Osteocyte (in vitro differentiated cells): ENCODE measurements around the gene R3HDM2. TPM values are rescaled to one million over a fixed set of nuclear protein-coding genes. Genes with fewer than 3 reads are reported as not detected.
"Not testable (repeated sequence)": the region's sequence is repeated elsewhere in the genome, so short reads cannot be mapped to it uniquely, and the experiment has no call there.

Experiments used
- DNase-seq: peaks from one replicate; pipeline ENCODE4 v3.0.0; 2021; ENCODE audit warnings: mixed read lengths; ENCODE audit not compliant: unreplicated experiment; ENCODE audit errors: extremely low spot score
- H3K27ac Mint-ChIP-seq: one replicate; pipeline ENCODE4 v1.8.0; 2021; ENCODE audit warnings: mild to moderate bottlenecking, mixed read lengths; ENCODE audit not compliant: unreplicated experiment
- H3K27me3 Mint-ChIP-seq: one replicate; pipeline ENCODE4 v1.8.0; 2021; ENCODE audit warnings: mixed read lengths; ENCODE audit not compliant: unreplicated experiment
- H3K36me3 Mint-ChIP-seq: one replicate; pipeline ENCODE4 v1.8.0; 2021; ENCODE audit warnings: mixed read lengths; ENCODE audit not compliant: unreplicated experiment
- H3K4me1 Mint-ChIP-seq: one replicate; pipeline ENCODE4 v1.8.0; 2021; ENCODE audit warnings: mixed read lengths; ENCODE audit not compliant: unreplicated experiment
- H3K4me3 Mint-ChIP-seq: one replicate; pipeline ENCODE4 v1.8.0; 2021; ENCODE audit warnings: mild to moderate bottlenecking, moderate library complexity, mixed read lengths; ENCODE audit not compliant: unreplicated experiment
- H3K9me3 Mint-ChIP-seq: one replicate; pipeline ENCODE4 v1.8.0; 2021; ENCODE audit warnings: mixed read lengths; ENCODE audit not compliant: unreplicated experiment
- total RNA-seq: library from RNA; stranded (reverse); gene quantifications from 2 replicates; pipeline ENCODE4 v1.2.1, GENCODE V29; 2021
- TF ChIP-seq, protein P1 (sequence below): fragments of 200-600 bp; sonication (generic); IDR thresholded peaks from 2 replicates; pipeline ENCODE4 v1.5.0; 2021; ENCODE audit warnings: antibody characterized with exemption, mild to moderate bottlenecking, moderate library complexity

The R3HDM2 gene
- total RNA-seq, 1 donor from 2014 or later, result 65.0 TPM

DNA sequence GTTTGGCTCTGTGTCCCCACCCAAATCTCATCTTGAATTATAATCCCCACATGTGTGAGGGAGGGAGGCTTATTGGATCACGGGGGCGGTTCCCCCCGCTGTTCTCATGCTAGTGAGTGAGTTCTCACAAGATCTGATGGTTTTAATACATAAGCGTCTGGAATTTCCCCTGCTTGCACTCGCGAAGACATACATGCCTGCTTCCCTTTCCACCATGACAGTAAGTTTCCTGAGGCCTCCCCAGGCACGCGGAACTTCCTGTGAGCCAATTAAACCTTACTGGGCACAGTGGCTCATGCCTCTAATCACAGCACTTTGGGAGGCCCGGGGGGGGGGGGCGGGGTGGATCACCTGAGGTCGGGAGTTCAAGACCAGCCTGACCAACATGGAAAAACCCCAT lies 60.8 kb downstream of the R3HDM2 start:
- TF ChIP-seq, protein P1, sequence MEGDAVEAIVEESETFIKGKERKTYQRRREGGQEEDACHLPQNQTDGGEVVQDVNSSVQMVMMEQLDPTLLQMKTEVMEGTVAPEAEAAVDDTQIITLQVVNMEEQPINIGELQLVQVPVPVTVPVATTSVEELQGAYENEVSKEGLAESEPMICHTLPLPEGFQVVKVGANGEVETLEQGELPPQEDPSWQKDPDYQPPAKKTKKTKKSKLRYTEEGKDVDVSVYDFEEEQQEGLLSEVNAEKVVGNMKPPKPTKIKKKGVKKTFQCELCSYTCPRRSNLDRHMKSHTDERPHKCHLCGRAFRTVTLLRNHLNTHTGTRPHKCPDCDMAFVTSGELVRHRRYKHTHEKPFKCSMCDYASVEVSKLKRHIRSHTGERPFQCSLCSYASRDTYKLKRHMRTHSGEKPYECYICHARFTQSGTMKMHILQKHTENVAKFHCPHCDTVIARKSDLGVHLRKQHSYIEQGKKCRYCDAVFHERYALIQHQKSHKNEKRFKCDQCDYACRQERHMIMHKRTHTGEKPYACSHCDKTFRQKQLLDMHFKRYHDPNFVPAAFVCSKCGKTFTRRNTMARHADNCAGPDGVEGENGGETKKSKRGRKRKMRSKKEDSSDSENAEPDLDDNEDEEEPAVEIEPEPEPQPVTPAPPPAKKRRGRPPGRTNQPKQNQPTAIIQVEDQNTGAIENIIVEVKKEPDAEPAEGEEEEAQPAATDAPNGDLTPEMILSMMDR, result no peak
- no peak for DNase-seq
- Mint-ChIP-seq H3K4me3 (no peak overlapping the region), H3K27me3 (no peaks in the 10 kb centered on the region), H3K36me3 (peaks cover 14% of the 10 kb centered on the region), H3K27ac (no peak overlapping the region), H3K9me3 (peaks cover 11% of the 10 kb centered on the region), H3K4me1 (peaks cover 8% of the 10 kb centered on the region)

DNA sequence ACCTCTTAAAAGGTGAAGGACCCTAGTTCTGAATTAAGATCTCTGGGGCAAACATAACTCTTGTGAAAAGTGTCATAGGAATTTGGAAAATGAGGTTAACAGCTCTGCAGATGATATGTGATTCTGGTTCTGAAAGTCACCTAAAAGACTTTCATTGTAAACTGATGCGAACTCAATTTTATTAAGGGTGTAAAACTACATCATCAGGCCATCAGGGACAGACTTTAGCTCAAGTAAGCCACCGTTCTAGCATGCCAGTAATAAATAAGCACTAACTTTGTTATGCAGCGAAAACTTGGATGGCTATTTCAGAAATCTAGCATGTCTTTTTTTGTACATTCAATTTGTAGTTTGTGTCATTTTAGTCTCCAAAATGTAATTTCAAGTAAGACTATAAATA lies 61.6 kb downstream of the R3HDM2 start:
- H3K27ac Mint-ChIP-seq, result no peak overlapping the region
- H3K27me3 Mint-ChIP-seq, result no peaks in the 10 kb centered on the region
- peaks cover 8% of the 10 kb centered on the region for H3K4me1 Mint-ChIP-seq
- DNase-seq, result no peak
- peaks cover 14% of the 10 kb centered on the region for H3K36me3 Mint-ChIP-seq
- peaks cover 11% of the 10 kb centered on the region for H3K9me3 Mint-ChIP-seq
- no peak overlapping the region for H3K4me3 Mint-ChIP-seq
- TF ChIP-seq, protein P1, result no peak

DNA sequence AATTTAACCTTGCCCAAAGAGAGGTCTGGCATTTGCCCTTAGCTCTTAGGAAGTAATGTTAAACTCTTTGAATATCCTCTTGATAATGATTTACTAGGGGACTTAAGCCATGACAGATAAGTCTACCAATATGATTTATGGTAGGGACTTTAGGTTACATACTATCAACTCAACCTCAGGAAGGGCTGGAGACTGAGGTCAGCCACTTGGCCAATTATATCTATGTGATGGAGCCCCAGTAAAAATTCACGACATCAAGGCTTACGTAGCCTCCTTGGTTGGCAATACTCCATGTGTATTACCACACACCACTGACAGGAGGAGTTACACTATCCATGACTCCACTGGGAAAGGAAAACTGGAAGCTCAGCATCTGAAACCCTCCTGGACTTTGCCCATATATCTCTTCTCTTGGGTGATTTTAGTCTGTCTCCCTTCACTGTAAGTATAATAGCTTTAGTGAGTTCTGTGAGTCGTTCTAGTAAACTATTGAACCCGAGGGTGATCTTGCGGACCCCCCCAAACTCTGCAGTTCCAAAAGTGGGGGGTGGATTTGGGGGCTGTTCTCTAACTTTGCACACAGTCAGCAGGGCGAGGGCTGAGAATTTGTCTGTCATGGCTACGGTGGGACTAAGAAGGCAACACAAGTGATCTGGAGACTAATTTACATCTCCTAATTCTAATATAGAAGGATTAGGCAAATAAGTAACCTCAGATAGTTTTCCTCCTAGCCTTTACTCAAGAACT lies 62.3 kb downstream of the R3HDM2 start:
- Mint-ChIP-seq H3K4me1 (peaks cover 8% of the 10 kb centered on the region), H3K9me3 (peaks cover 11% of the 10 kb centered on the region), H3K36me3 (peaks cover 14% of the 10 kb centered on the region), H3K4me3 (no peak overlapping the region), H3K27ac (no peak overlapping the region), H3K27me3 (no peaks in the 10 kb centered on the region)
- no peak for DNase-seq
- TF ChIP-seq, protein P1, result no peak

DNA sequence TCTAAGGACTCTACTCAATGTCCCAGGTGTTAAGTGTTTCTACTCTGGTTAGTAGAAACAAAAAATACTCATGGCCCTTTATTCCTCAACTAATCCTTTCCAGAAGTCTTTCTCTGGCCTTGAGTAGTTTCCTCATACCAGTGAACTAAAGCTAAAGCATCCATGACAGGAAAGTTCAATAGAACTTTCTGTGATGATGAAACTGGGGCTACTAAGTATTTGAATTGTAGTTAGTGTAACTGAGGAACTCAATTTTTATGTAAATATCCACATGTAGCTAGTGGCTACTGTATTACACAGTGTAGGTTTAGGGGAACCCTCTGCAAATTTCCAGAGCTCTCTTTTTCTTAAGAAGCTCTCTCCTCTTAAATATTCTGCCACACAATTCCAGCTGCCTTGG lies 63.7 kb downstream of the R3HDM2 start:
- H3K27ac Mint-ChIP-seq, result no peak overlapping the region
- H3K9me3 Mint-ChIP-seq, result peaks cover 11% of the 10 kb centered on the region
- H3K4me3 Mint-ChIP-seq, result no peak overlapping the region

DNA sequence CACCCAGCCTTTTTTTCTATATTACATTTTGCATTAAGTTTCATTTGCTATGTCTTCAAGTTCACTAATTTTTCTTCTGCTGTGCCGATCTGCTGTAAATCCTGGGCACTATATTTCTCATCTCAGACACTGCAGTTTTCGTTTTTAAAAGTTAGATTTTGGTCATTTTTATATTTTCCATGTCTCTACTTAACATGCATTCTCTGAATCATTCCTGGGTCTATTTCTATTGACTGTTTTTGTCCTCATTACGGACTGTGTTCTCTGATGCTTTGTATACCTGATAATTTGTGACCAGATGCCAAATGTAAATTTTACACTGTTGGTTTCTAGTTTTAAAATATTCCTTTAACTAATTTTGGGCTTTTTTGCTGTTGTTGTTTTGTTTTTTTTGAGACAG lies 64.5 kb downstream of the R3HDM2 start:
- Mint-ChIP-seq H3K36me3 (peaks cover 14% of the 10 kb centered on the region), H3K9me3 (peaks cover 11% of the 10 kb centered on the region), H3K4me3 (no peak overlapping the region), H3K27me3 (no peaks in the 10 kb centered on the region), H3K4me1 (peaks cover 2% of the 10 kb centered on the region), H3K27ac (no peak overlapping the region)
- no peak for DNase-seq
- TF ChIP-seq, protein P1, result no peak

More for the DNA sequence above, 63.7 kb downstream of the R3HDM2 start:
- no peak for DNase-seq
- no peaks in the 10 kb centered on the region for H3K27me3 Mint-ChIP-seq
- peaks cover 3% of the 10 kb centered on the region for H3K4me1 Mint-ChIP-seq
- TF ChIP-seq, protein P1, result no peak
- peaks cover 11% of the 10 kb centered on the region for H3K36me3 Mint-ChIP-seq

DNA sequence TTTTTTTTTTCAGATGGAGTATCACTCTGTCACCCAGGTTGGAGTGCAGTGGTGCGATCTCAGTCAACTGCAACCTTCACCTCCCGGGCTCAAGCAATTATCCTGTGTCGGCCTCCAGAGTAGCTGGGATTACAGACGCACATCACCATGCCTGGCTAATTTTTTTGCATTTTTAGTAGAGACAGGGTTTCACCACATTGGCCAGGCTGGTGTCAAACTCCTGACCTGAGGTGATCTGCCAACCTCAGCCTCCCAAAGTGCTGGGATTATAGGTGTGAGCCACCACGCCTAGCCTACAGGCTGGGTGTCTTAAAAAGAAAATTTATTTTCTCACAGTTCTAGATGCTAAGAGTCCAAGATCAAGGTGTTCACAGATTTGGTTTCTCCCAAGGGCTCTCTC lies 66.7 kb downstream of the R3HDM2 start:
- not testable (repeated sequence) for H3K27me3 Mint-ChIP-seq, H3K27ac Mint-ChIP-seq, H3K4me1 Mint-ChIP-seq, DNase-seq, H3K4me3 Mint-ChIP-seq
- Mint-ChIP-seq H3K9me3 (peaks cover 11% of the 10 kb centered on the region), H3K36me3 (peaks cover 18% of the 10 kb centered on the region)
